Body of pancreas (tissue), 4 donors: ENCODE data around the gene CTSD. TPM values are rescaled to one million over a fixed set of nuclear protein-coding genes. Genes with fewer than 3 reads are reported as not detected.

Experiments used
- ATAC-seq: fragments of 150-250 bp; one replicate; pipeline ENCODE4 v1.9.1; 2016
- DNase-seq, 4 donors: peaks; one replicate each; pipeline ENCODE4 v3.0.0-alpha.2; 2019
- H3K27ac ChIP-seq, 4 donors: fragments of 200-600 bp; sonication (generic); 1 replicate in 3 of 4; 2 replicates in 1 of 4; pipeline versions ENCODE4 v1.5.1 to v1.6.1; 2016 to 2019; ENCODE audit warnings: mild to moderate bottlenecking in 1 of 4, mixed read lengths in 1 of 4, moderate library complexity in 1 of 4
- H3K27me3 ChIP-seq, 2 donors: fragments of 200-600 bp; sonication (generic); one replicate each; pipeline ENCODE4 v1.6.0; 2016; ENCODE audit warnings: mild to moderate bottlenecking in 1 of 2
- H3K36me3 ChIP-seq, 2 donors: fragments of 200-600 bp; sonication (generic); replicated peaks in 1 of 2; 2 replicates each; pipeline ENCODE4 v1.5.1; 2016; ENCODE audit warnings: low read depth in 2 of 2; ENCODE audit not compliant: insufficient read depth in 1 of 2
- H3K4me1 ChIP-seq: fragments of 200-600 bp; sonication (generic); one replicate; pipeline ENCODE4 v1.6.0; 2016
- H3K4me3 ChIP-seq, 2 donors: fragments of 200-600 bp; sonication (generic); 1 replicate in 1 of 2; 2 replicates in 1 of 2; pipeline ENCODE4 v1.5.1; 2016 to 2019
- H3K9me3 ChIP-seq, 3 donors: fragments of 200-600 bp; sonication (generic); 1 replicate in 2 of 3; 2 replicates in 1 of 3; pipeline ENCODE4 v1.5.1; 2016
- POLR2A ChIP-seq, 3 donors: fragments of 450-650 bp; IDR thresholded peaks; one replicate each; pipeline ENCODE4 v1.6.1; 2016; ENCODE audit warnings: antibody characterized with exemption in 3 of 3, mild to moderate bottlenecking in 2 of 3
- WGBS, 2 donors: methylation state at CpG; one replicate each; pipeline ENCODE4 v1.1.5; 2017; 5-methylcytosine and 5-hydroxymethylcytosine counted together
- intact Hi-C: fragments of 100-400 bp; cut with DNase I; formaldehyde crosslinking; loops from one replicate; pipeline ENCODE4 v1.15.1; 2023
- total RNA-seq, 2 donors: library from RNA; depleted of rRNA; stranded (reverse); fragments of >200 nt; gene quantifications; one replicate each; pipeline ENCODE4 v1.1.0, GENCODE V29; 2016
- TF ChIP-seq, protein P1 (sequence below), 7 experiments: fragments of 450-650 bp in 4 of 7; fragments of 200-600 bp in 3 of 7; sonication (generic) in 3 of 7; IDR thresholded peaks; one replicate each; pipeline ENCODE4 v1.5.1; 2016 to 2019; ENCODE audit warnings: antibody characterized with exemption in 7 of 7

Gene CTSD
- total RNA-seq, 2 donors from 2014 or later: 214 to 255 TPM

DNA sequence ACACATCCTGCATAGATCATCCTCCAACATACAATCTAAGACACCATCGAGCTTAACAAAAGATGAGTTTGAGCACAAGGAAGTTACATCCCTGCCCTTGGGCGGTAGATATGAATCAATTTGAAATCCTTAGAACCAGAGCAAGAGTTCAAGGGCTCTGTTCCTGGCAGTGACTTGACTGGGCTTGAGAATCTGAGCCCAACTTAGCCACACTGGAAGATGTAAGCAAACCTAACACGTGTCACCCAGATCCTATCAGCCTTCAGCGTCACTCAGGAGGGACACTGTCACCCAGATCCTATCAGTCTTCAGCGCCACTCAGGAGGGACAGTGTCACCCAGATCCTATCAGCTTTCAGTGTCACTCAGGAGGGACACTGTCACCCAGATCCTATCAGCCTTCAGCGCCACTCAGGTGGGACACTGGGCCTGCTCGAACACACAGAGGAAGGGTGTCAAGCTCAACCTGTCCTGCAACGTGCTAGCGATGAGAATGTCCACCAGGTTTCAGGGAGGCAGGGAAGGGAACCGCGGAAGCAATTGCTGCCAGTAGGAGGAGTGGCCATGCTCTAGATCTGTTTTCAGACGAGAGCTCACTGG lies 32.8 kb upstream of the CTSD start:
- H3K9me3 ChIP-seq: no peaks in the 10 kb centered on the region
- H3K27me3 ChIP-seq: no peaks in the 10 kb centered on the region
- no peak overlapping the region for H3K4me3 ChIP-seq
- H3K27ac ChIP-seq: no peak overlapping the region
- intact Hi-C loops: no loop called here
- no peaks in the 10 kb centered on the region for H3K36me3 ChIP-seq
- H3K4me1 ChIP-seq: no peaks in the 10 kb centered on the region
- ATAC-seq (no peak), DNase-seq (no peak)
- TF ChIP-seq, protein P1, sequence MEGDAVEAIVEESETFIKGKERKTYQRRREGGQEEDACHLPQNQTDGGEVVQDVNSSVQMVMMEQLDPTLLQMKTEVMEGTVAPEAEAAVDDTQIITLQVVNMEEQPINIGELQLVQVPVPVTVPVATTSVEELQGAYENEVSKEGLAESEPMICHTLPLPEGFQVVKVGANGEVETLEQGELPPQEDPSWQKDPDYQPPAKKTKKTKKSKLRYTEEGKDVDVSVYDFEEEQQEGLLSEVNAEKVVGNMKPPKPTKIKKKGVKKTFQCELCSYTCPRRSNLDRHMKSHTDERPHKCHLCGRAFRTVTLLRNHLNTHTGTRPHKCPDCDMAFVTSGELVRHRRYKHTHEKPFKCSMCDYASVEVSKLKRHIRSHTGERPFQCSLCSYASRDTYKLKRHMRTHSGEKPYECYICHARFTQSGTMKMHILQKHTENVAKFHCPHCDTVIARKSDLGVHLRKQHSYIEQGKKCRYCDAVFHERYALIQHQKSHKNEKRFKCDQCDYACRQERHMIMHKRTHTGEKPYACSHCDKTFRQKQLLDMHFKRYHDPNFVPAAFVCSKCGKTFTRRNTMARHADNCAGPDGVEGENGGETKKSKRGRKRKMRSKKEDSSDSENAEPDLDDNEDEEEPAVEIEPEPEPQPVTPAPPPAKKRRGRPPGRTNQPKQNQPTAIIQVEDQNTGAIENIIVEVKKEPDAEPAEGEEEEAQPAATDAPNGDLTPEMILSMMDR (IDR thresholded peaks at IDR 0.05): no peak
- TF ChIP-seq POLR2A (IDR thresholded peaks at IDR 0.05): no peak
- WGBS, 2 donors: 72 to 76% methylated on average over 12 of the region's 12 CpGs

GRCh38 chr11:1793081-1793480 lies 29.4 kb upstream of the CTSD start:
- ATAC-seq (no peak), DNase-seq (no peak)
- 77 to 80% methylated on average over 3 of the region's 3 CpGs for WGBS, 2 donors
- intact Hi-C loops: no loop called here
- Histone ChIP-seq H3K4me3 (no peak overlapping the region), H3K4me1 (no peaks in the 10 kb centered on the region), H3K9me3 (no peaks in the 10 kb centered on the region), H3K27me3 (no peaks in the 10 kb centered on the region), H3K36me3 (no peaks in the 10 kb centered on the region), H3K27ac (no peak overlapping the region)
- TF ChIP-seq POLR2A (IDR thresholded peaks at IDR 0.05): no peak
- TF ChIP-seq, protein P1 (IDR thresholded peaks at IDR 0.05): no peak

DNA sequence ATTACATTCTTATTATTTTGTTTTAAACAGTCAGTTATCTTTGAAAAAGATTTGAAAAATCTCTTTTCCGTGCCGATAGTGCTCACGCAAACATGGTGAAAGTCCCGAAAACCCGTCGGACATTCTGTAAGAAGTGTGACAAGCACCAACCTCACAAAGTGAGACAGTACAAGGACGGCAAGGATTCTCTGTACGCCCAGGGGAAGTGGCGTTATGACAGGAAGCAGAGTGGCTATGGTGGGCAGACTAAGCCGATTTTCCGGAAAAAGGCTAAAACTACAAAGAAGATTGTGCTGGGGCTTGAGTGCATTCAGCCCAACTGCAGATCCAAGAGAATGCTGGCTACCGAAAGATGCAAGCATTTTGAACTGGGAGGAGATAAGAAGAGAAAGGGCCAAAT lies 28.7 kb upstream of the CTSD start:
- H3K27ac ChIP-seq: no peak overlapping the region
- H3K27me3 ChIP-seq: no peaks in the 10 kb centered on the region
- no peak for ATAC-seq
- intact Hi-C loops: no loop called here
- WGBS, 2 donors: 72 to 82% methylated on average over 12 of the region's 12 CpGs
- H3K4me3 ChIP-seq: no peak overlapping the region
- no peak for TF ChIP-seq POLR2A (IDR thresholded peaks at IDR 0.05)
- TF ChIP-seq, protein P1 (IDR thresholded peaks at IDR 0.05): no peak
- H3K36me3 ChIP-seq: no peaks in the 10 kb centered on the region
- no peaks in the 10 kb centered on the region for H3K4me1 ChIP-seq
- DNase-seq: no peak
- no peaks in the 10 kb centered on the region for H3K9me3 ChIP-seq

DNA sequence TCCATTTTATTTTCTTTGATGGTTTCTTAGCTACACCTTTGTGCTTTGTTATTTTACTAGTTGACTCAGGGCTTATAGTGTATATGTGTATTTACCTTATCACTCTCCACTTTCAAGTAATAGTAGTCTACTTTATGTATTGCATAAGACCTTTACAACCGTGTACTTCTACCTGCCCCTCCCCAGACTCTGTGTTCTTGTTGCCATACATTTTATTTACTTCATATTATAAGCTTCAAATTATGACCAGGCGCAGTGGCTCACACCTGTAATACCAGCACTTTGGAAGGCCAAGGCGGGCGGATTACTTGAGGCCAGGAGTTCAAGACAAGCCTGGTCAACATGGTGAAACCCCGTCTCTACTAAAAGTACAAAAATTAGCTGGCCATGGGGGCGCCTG lies 28.2 kb upstream of the CTSD start:
- Histone ChIP-seq H3K36me3 (no peaks in the 10 kb centered on the region), H3K4me1 (no peaks in the 10 kb centered on the region), H3K9me3 (no peaks in the 10 kb centered on the region), H3K4me3 (no peak overlapping the region), H3K27ac (no peak overlapping the region), H3K27me3 (no peaks in the 10 kb centered on the region)
- DNase-seq (no peak), ATAC-seq (no peak)
- TF ChIP-seq POLR2A (IDR thresholded peaks at IDR 0.05): no peak
- TF ChIP-seq, protein P1 (IDR thresholded peaks at IDR 0.05): no peak
- 84 to 89% methylated on average over 6 of the region's 6 CpGs for WGBS, 2 donors
- intact Hi-C loops: no loop called here

- ATAC-seq (no peak), DNase-seq (no peak)
- no peak for TF ChIP-seq POLR2A (IDR thresholded peaks at IDR 0.05)
- TF ChIP-seq, protein P1 (IDR thresholded peaks at IDR 0.05): no peak
- intact Hi-C loops: no loop called here
- no peaks in the 10 kb centered on the region for H3K36me3 ChIP-seq
- H3K4me1 ChIP-seq: no peaks in the 10 kb centered on the region
- WGBS, 2 donors: 83 to 88% methylated on average over 4 of the region's 4 CpGs
- no peak overlapping the region for H3K4me3 ChIP-seq
- no peaks in the 10 kb centered on the region for H3K9me3 ChIP-seq
- no peak overlapping the region for H3K27ac ChIP-seq
- no peaks in the 10 kb centered on the region for H3K27me3 ChIP-seq
Observed at GRCh38 chr11:1786466-1786865, 22.7 kb upstream of the CTSD start.
